Parathyroid adenoma (tissue), 2 donors: ENCODE results near the gene UBAC1.
"Not testable (repeated sequence)": the region's sequence is repeated elsewhere in the genome, so short reads cannot be mapped to it uniquely, and the experiment has no call there.

Experiments
- H2AFZ ChIP-seq: fragments of 300-600 bp; sonication (generic); one replicate; pipeline ENCODE4 v1.7.0; 2017; ENCODE audit warnings: antibody characterized with exemption, mild to moderate bottlenecking
- H3K27ac ChIP-seq: fragments of 300-600 bp; sonication (generic); one replicate; pipeline ENCODE4 v1.7.0; 2017
- H3K27me3 ChIP-seq: fragments of 300-600 bp; sonication (generic); one replicate; pipeline ENCODE4 v1.7.0; 2017; ENCODE audit warnings: low read length; ENCODE audit not compliant: control insufficient read depth, insufficient read depth
- H3K36me3 ChIP-seq: fragments of 300-600 bp; sonication (generic); one replicate; pipeline ENCODE4 v1.7.0; 2017; ENCODE audit warnings: low read length; ENCODE audit not compliant: control insufficient read depth, insufficient read depth
- H3K4me1 ChIP-seq: fragments of 300-600 bp; sonication (generic); one replicate; pipeline ENCODE4 v1.7.0; 2017; ENCODE audit warnings: control low read depth
- H3K4me2 ChIP-seq: fragments of 300-600 bp; sonication (generic); one replicate; pipeline ENCODE4 v1.7.0; 2017; ENCODE audit warnings: low read length
- H3K4me3 ChIP-seq: fragments of 300-600 bp; sonication (generic); one replicate; pipeline ENCODE4 v1.7.0; 2017; ENCODE audit warnings: low read depth, low read length
- H3K79me2 ChIP-seq: fragments of 300-600 bp; sonication (generic); one replicate; pipeline ENCODE4 v1.7.0; 2017; ENCODE audit warnings: control low read depth
- H3K9ac ChIP-seq: fragments of 300-600 bp; sonication (generic); one replicate; pipeline ENCODE4 v1.7.0; 2017; ENCODE audit warnings: mild to moderate bottlenecking
- H3K9me3 ChIP-seq: fragments of 300-600 bp; sonication (generic); one replicate; pipeline ENCODE4 v1.7.0; 2017; ENCODE audit warnings: low read length; ENCODE audit not compliant: control insufficient read depth
- TF ChIP-seq, protein P1 (sequence below): fragments of 300-600 bp; sonication (generic); IDR thresholded peaks from one replicate; pipeline ENCODE4 v1.7.0; 2017; ENCODE audit warnings: antibody characterized with exemption, mild to moderate bottlenecking
- donor health status: primary hyperparathyroidism.

Gene UBAC1

DNA sequence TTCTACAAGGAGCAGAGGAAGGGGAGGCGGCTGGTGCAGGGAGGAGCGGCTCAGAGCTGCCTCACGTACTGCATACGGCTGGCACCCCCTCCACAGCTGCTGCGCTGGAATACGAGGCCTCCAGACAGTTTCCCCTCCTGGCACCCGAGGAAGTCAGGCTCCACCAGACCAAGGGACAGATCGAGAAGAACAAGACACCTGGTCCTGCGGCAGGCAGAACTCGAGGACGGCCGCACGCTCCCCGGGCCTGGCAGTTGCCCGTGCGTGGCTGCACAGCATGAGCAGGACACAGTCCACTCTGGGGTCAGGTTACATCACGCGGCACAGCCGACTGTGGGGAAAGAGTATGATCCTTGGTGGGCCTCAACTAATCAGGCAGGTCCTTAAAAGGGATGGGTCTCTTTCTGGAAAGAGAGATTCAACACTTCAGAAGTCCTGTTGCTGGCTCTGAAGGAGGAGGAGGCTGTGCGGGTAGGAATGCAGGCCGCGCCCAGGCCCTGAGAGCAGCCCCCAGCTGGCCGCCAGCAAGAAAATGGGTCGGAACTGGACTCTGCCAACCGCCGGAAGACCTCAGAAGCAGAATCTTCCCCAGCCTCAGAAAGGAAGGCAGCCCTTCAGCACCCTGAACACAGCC is 11.6 kb downstream of the UBAC1 start:
- peak overlapping the region; percentile 11 for H3K27ac ChIP-seq
- no peak overlapping the region for H3K4me3 ChIP-seq
- no peaks in the 10 kb centered on the region for H3K9me3 ChIP-seq
- no peak overlapping the region for H3K9ac ChIP-seq
- H3K36me3 ChIP-seq = no peaks in the 10 kb centered on the region
- peaks cover 3% of the 10 kb centered on the region for H3K79me2 ChIP-seq
- no peak overlapping the region for H2AFZ ChIP-seq
- no peak overlapping the region for H3K4me2 ChIP-seq
- TF ChIP-seq, protein P1, sequence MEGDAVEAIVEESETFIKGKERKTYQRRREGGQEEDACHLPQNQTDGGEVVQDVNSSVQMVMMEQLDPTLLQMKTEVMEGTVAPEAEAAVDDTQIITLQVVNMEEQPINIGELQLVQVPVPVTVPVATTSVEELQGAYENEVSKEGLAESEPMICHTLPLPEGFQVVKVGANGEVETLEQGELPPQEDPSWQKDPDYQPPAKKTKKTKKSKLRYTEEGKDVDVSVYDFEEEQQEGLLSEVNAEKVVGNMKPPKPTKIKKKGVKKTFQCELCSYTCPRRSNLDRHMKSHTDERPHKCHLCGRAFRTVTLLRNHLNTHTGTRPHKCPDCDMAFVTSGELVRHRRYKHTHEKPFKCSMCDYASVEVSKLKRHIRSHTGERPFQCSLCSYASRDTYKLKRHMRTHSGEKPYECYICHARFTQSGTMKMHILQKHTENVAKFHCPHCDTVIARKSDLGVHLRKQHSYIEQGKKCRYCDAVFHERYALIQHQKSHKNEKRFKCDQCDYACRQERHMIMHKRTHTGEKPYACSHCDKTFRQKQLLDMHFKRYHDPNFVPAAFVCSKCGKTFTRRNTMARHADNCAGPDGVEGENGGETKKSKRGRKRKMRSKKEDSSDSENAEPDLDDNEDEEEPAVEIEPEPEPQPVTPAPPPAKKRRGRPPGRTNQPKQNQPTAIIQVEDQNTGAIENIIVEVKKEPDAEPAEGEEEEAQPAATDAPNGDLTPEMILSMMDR = no peak
- H3K4me1 ChIP-seq = peaks cover 13% of the 10 kb centered on the region
- no peaks in the 10 kb centered on the region for H3K27me3 ChIP-seq

DNA sequence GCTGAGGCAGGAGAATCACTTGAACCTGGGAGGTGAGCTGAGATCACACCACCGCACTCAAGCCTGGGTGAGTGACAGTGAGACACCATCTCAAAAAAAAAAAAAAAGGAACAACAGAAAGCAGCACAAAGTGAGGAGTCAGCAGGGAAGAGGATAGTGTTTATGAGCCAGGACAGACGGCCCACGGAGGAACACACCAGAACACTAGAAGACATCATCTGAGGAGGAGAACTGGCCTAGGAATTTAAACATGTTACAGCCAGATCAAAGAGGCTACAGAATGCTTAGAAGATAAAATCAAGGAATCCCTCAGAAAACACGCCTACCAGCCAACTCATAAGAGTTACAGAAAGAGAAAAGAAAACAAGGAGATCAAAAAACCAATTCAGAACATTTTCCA is 12.2 kb downstream of the UBAC1 start:
- no peaks in the 10 kb centered on the region for H3K27me3 ChIP-seq
- H3K9me3 ChIP-seq = no peaks in the 10 kb centered on the region
- H3K79me2 ChIP-seq = peaks cover 3% of the 10 kb centered on the region
- no peak overlapping the region for H3K9ac ChIP-seq
- H3K4me2 ChIP-seq = no peak overlapping the region
- no peak overlapping the region for H3K4me3 ChIP-seq
- H3K27ac ChIP-seq = peak overlapping the region; percentile 15
- TF ChIP-seq, protein P1 = no peak
- H3K36me3 ChIP-seq = no peaks in the 10 kb centered on the region
- peaks cover 13% of the 10 kb centered on the region for H3K4me1 ChIP-seq
- H2AFZ ChIP-seq = no peak overlapping the region

DNA sequence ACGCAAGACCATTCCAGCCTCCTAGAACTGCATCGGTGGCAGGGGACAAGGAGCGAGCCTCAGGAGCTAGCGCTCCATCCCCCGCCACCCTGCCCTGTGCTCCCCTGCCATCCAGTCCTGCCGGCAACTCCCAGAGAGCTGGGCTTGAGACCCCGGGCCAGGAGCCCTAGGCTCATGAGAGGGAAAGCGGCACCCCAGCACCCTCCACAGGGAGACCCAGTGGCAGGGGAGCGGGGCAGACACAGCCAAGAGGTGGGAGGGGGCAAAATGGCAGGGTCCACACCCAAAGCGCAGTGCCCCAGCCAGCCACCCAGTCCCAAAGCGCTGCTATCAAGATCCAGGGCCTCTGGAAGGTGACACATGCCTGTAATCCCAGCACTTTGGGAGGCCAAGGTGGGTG is 12.7 kb downstream of the UBAC1 start:
- TF ChIP-seq, protein P1 = no peak
- no peak overlapping the region for H2AFZ ChIP-seq
- H3K79me2 ChIP-seq = peaks cover 4% of the 10 kb centered on the region
- no peaks in the 10 kb centered on the region for H3K27me3 ChIP-seq
- peak overlapping the region; percentile 15 for H3K27ac ChIP-seq
- peaks cover 13% of the 10 kb centered on the region for H3K4me1 ChIP-seq
- no peak overlapping the region for H3K9ac ChIP-seq
- H3K4me3 ChIP-seq = no peak overlapping the region
- H3K9me3 ChIP-seq = no peaks in the 10 kb centered on the region
- H3K36me3 ChIP-seq = no peaks in the 10 kb centered on the region
- no peak overlapping the region for H3K4me2 ChIP-seq

DNA sequence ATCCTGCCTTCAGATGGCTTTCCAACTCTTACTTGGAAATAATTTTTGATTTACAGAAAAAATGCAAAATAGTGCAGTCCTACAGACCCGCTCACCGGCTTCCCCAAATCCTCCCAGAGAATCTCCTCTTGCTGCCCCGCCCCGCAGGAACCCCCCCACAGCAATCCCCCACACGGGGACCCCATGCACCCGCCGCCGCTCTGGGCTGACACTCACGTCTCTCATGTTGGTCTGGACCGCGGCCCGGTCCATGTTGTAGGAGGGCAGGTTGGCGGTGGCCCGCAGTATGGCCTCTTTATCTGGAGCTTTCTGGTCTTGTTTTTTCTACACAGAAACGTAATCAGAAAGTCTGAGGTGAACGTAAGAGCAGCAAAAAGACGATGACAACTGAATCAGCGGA is 13.6 kb downstream of the UBAC1 start:
- peaks cover 9% of the 10 kb centered on the region for H3K4me1 ChIP-seq
- no peak overlapping the region for H3K9ac ChIP-seq
- no peaks in the 10 kb centered on the region for H3K27me3 ChIP-seq
- no peak overlapping the region for H3K27ac ChIP-seq
- H3K4me2 ChIP-seq = no peak overlapping the region
- no peak overlapping the region for H3K4me3 ChIP-seq
- H2AFZ ChIP-seq = no peak overlapping the region
- TF ChIP-seq, protein P1 = no peak
- no peaks in the 10 kb centered on the region for H3K36me3 ChIP-seq
- H3K9me3 ChIP-seq = no peaks in the 10 kb centered on the region
- peaks cover 4% of the 10 kb centered on the region for H3K79me2 ChIP-seq

DNA sequence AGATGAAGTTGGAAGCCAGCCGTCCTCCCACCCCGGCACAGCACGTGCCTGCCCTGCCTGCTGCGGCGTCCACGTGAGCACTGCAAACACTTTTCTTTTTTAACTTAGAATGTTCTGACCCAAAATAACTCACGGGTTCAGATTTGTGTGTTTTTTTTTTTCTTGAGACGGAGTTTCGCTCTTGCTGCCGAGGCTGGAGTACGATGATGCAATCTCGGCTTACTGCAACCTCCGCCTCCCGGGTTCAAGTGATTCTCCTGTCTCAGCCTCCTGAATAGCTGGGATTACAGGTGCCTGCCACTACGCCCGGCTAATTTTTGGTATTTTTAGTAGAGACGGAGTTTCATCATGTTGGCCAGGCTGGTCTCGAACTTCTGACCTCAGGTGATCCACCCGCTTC is 14.1 kb downstream of the UBAC1 start:
- H3K4me1 ChIP-seq, H2AFZ ChIP-seq, H3K36me3 ChIP-seq, H3K4me2 ChIP-seq, H3K27ac ChIP-seq, H3K27me3 ChIP-seq, H3K4me3 ChIP-seq, H3K9ac ChIP-seq, H3K9me3 ChIP-seq, H3K79me2 ChIP-seq: not testable (repeated sequence)
